ENCODE measurements around the gene COG7.
"Not testable (repeated sequence)": the region's sequence is repeated elsewhere in the genome, so short reads cannot be mapped to it uniquely, and the experiment has no call there.

The COG7 gene

DNA sequence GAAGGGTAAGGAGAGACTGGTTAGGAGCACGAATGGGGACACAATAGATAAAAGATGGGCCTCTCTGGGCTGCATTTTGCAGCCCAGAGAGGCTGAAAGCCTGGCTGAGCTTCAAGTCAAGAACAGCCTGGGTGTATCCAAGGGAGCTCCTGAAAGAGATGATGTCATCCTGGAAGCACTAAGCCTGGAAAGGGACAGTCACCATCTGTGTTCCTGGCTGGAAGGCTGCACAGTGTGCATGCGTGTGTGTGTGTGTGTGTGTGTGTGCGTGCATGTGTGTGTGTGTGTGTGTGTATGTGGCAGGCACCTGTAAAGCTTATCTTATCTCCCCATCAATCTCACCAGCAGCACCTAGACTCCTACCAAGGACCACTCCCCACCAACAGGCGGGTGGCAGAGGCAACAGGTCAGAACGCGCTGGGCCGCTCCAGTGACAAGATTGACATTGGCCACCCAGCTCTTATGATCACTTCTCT lies 44.1 kb downstream of the COG7 start:
- no peak for DNase-seq

GRCh38 chr16:23408242-23408822 lies 44.7 kb downstream of the COG7 start:
- DNase-seq, result no peak

- DNase-seq, result no peak
Measured at GRCh38 chr16:23407436-23408127, 45.4 kb downstream of the COG7 start.

GRCh38 chr16:23406546-23407240 lies 46.3 kb downstream of the COG7 start:
- DNase-seq, result no peak

DNA sequence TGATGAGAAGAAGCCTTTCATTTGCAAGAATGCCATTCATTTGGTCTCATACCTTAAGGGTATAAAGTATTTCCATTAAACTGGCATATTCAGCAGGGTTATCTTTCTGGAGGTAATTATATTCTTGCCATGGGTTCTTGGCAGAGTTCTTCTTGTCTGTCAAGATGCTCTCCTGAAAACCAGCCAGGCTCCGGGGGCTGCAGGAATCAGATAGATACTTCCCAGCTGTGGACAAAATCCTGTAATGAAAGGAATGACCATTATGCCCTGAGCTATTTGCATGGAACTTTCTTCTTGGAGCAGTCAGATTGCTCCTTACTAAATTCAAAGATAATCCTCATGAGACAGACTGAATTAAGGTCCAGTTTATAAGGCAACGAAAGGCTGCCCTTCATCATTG lies 47.0 kb downstream of the COG7 start:
- no peak for DNase-seq

GRCh38 chr16:23403547-23403946 lies 49.4 kb downstream of the COG7 start:
- DNase-seq, result no peak

DNA sequence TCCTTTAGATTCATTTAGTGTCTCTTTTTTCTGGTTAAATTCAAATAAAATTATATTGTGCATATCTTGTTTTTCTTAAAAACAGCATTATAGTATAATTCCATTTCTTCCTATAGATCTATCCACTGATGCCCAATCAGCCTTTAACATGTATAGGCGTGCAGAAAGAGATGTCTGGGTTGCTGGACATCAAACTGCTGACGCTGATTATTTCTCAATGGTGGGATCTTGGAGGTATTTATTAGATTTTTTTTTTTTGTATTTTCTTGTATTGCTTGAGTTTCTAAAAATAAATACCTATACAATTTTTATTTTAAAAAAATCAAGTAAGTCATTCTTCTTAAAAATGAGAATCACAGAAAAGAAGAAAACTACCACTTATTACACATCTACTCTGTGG lies 50.9 kb downstream of the COG7 start:
- no peak for DNase-seq

GRCh38 chr16:23401139-23401538 lies 51.9 kb downstream of the COG7 start:
- DNase-seq, result no peak

- not testable (repeated sequence) for DNase-seq
Measured at GRCh38 chr16:23400447-23400846, 52.5 kb downstream of the COG7 start.

DNA sequence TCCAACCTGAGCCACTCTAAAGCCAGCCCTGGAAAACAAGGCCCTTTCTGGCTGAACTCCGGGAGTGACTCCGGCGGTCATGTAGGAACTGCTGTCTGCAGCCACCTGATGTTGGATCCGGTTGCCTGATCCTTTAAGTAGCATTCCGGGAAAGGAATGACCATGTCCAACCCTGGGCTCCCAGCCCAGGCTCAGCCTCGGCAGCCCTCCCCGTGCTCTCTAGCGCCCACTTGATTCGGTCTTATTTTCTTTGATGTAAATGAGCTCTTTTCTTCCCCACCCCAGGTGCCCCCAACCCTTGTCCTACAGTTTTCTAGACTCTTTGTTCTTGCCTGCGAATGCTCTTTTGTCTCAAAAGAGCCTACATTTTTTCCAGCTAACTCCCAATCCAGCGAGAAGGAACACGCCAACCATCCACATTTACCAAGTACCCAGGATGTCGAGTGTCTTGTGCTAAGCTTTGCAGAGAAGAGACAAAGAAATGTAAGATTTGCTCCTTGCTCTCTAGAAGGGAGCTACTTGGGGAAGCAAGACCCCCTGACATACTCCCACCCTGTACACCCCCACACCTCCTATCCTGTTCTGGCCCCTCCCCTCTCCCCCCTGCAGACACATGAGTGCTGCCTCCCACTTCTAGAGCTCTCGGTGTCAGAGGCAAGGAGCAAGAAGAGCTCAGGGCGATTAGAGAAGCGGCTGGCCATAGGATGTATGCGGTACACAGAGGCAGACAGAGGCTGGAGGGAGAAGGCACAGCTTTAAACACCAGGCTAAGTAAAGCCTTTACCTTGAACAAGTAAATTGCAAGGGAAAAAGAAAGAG lies 53.8 kb downstream of the COG7 start:
- DNase-seq, result no peak

DNA sequence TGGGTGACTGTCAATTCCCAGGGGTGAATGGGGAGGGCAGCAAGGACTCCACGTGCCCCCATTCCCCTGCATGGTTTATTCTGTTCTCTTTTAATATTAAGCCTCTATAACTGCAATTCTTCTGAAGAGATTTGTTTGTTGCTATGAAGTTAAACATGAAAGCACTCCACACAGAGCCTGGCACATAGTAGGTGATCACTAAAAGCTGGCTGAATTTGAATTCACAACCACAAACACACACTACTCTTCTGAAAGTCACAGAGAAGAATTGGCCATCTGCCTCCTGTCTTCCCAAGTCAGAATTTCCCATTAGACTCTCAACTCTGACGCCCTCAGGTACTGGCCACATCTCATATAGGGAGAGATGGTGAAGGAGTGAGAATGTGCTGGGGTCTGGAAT lies 55.5 kb downstream of the COG7 start:
- no peak for DNase-seq

DNA sequence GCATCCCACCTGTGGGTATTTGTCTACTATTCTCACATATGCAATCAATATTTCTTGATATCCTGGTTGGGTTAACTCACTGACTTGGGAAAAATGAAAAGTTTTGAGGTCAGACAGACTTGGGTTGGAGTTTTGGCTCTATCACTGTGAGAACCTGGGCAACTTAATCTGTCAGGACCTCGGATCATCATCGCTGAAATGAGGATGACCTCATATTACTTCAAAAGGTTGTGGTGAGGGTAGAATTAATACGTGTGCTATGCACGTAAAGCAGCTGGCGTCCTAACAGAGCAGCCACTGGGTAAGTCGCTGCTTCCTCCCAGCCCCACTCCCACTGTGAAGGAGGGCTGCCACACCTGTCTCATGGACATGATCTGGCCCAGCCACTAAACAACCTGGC lies 57.3 kb downstream of the COG7 start:
- no peak for DNase-seq

DNA sequence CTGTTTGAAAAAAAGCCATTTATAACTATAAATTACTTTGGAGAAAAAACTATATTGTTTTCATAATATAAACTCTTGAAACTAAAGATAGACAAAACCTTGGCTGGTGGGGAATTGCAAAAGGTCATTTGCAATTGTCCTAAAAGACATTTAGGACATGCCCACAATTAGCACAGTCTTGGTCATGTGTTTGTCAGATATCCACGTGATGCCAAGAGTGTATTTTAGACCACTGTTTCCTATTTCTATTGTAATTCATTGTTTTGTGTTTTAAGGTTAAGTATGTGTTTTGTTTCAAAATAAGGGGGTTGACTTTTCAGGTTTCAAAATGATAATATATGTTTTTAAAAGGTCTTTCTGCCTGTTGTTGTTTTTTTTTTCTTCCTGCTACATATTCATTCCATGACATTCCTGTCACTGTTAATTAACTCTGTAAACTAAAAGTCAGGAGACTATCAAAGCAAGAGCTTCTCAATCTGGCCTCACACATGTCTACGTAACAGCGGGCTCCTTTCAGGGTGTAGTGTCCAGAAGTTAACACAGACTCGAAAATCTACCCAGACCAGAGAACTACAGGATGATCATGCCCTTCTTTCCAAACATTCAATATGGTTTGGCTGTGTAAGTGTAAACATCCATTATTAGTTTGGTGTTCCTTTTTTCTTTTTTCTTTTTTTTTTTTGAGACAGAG lies 58.7 kb downstream of the COG7 start:
- DNase-seq, result no peak

GRCh38 chr16:23392223-23392600 lies 60.8 kb downstream of the COG7 start:
- DNase-seq, result no peak

- DNase-seq, result no peak
Measured at GRCh38 chr16:23391381-23392222, 61.4 kb downstream of the COG7 start.

DNA sequence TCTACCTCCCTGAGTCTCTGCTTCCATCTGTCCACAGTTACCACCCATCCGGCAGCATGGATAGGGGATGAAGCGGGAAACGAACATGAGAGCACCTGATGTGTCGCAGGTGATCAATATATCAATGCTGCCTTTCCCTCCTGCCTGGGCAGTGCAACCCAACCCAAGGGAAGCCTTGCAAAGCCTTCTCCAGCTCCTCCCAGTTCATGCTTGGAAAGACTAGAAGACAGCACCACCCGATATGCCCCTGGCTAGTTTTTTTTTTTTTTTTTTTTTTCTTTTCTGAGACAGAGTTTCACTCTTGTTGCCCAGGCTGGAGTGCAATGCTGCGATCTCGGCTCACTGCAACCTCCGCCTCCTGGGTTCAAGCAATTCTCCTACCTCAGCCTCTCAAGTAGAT lies 63.1 kb downstream of the COG7 start:
- not testable (repeated sequence) for DNase-seq

GRCh38 chr16:23389201-23389600 lies 63.8 kb downstream of the COG7 start:
- DNase-seq, result no peak

- no peak for DNase-seq
Measured at GRCh38 chr16:23388786-23389185, 64.2 kb downstream of the COG7 start.

DNA sequence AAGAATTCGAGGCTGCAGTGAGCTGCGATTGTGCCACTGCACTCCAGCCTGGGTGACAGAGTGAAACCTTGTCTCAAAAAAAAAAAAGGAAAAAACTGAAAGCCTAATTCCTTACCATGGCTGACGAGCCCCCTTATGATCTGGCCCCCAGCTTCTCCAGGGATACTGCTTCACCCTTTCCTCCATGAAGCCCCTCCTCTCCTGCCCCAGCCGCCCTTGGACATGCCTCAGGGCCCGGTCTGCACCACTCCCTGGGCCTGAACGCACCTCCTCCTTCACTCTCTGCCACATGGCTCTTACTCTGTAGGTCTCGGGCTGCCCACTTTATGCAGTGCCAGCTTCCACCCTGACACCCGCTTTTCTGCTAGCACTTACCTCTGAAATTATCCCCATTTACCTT lies 65.3 kb downstream of the COG7 start:
- no peak for DNase-seq

- DNase-seq, result no peak
Measured at GRCh38 chr16:23385441-23385840, 67.5 kb downstream of the COG7 start.

DNA sequence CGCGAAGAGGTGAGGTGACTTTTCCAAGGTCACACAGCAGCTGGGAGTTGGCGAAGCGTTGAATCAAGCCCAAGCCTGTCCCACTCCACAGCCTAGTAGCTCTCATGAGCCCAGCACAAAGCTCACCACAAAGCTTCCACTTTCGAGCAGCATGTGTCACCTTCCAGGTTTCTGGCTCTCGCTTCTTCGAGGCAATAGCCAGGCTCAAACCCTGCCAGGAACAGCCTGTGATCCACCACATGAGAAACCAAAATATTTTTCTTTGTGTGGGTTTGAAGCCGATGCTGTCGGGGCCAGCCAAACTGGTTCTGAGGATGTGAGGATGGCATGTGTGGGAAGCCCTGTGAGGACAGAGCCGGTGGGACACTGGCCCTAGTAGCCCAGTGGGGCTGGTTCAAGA lies 68.1 kb downstream of the COG7 start:
- no peak for DNase-seq

GRCh38 chr16:23383881-23384280 lies 69.1 kb downstream of the COG7 start:
- DNase-seq, result no peak

Measured in stimulated activated CD4-positive, alpha-beta T cell treated with anti-CD3 and anti-CD28 coated beads, Interleukin-4, amount 100 ng/mL, for 1 hour (primary cell).